IPS-15b (cell line): ENCODE measurements around the gene MDH1B.

Experiments used
- H3K27me3 ChIP-seq: one replicate; pipeline ENCODE4 v1.6.1; 2013; ENCODE audit warnings: low read length; ENCODE audit not compliant: control insufficient read depth, insufficient read depth
- H3K36me3 ChIP-seq: one replicate; pipeline ENCODE4 v1.6.1; 2013; ENCODE audit warnings: low read length; ENCODE audit not compliant: control insufficient read depth, insufficient read depth
- H3K4me1 ChIP-seq: one replicate; pipeline ENCODE4 v1.6.1; 2013; ENCODE audit warnings: mild to moderate bottlenecking, low read length; ENCODE audit not compliant: control insufficient read depth, insufficient read depth
- H3K4me3 ChIP-seq: one replicate; pipeline ENCODE4 v1.5.1; 2013; ENCODE audit warnings: low read depth, low read length
- H3K9ac ChIP-seq: one replicate; pipeline ENCODE4 v1.6.1; 2013; ENCODE audit warnings: low read depth, mild to moderate bottlenecking, low read length
- H3K9me3 ChIP-seq: one replicate; pipeline ENCODE4 v1.6.1; 2013; ENCODE audit warnings: mild to moderate bottlenecking, low read length; ENCODE audit not compliant: control insufficient read depth, insufficient read depth

MDH1B gene

DNA sequence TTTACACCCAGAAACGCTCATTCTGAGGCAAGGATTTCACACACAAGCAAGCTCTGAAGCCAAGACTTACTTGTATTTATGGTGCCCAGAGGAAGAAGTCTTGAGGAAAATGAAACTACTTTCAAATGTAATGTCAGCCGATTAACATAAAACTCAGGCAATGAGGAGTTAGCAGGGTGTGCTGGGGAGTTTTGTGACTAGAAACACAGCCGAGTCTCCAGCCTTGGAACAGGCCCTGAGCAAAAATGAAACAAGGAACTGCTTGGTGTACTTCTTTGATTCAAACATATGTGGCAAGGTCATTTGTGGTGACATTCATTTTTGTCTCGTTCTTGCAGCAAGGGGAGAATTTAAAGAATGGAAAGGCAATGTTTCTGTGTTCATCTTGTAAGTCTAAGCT, 51.4 kb downstream of the MDH1B start:
- peaks cover 4% of the 10 kb centered on the region for H3K4me1 ChIP-seq
- H3K36me3 ChIP-seq, result no peaks in the 10 kb centered on the region
- H3K4me3 ChIP-seq, result no peak overlapping the region
- H3K27me3 ChIP-seq, result peaks cover 31% of the 10 kb centered on the region
- H3K9ac ChIP-seq, result no peak overlapping the region
- H3K9me3 ChIP-seq, result no peaks in the 10 kb centered on the region

DNA sequence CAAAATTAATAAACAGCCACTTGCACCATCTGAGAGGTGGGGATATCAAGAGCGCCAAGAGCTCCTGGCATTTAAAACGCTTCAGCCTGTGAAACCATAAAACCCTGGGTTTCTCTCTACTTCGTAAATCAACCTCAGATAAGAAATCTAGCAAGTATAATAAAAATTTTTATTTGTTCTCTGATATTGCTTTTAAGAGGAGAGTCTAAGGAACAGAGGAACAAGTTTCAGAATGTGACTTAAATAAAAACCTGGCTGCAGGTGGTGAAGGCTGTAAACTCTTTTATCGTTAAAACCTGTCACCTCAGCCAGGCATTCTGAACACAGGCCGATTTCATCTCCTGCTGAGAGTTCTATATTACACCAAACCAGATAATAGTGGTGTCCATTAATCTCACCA, 56.8 kb downstream of the MDH1B start:
- Histone ChIP-seq H3K4me3 (no peak overlapping the region), H3K36me3 (no peaks in the 10 kb centered on the region), H3K4me1 (no peaks in the 10 kb centered on the region), H3K27me3 (peaks cover 2% of the 10 kb centered on the region), H3K9me3 (no peaks in the 10 kb centered on the region), H3K9ac (no peak overlapping the region)

DNA sequence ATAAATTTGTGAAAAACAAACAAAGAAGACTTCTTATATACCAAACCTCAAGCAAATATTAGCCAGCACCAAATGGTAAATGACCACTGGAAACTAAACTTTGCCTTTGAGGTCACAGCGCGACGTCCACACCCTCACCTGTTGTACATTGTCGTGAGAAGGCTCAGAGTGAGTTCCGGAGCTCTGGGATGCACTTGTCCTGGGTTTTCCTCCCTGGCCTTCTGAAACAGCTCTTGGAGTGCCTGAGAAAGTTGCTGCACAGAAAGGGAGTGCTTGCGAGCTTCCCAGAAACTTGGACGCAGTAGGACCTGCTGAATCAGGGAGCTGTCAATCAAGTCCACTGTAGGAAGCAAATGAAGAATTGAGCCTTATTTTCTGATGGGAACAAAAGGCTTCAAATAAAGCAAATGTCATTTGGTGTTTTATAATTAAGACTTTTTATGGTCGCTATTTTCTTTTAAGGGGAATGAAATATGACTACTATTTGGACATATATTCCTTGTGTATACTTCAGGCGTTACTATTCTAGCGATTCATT, 57.9 kb downstream of the MDH1B start:
- Histone ChIP-seq H3K4me1 (no peaks in the 10 kb centered on the region), H3K9ac (no peak overlapping the region), H3K4me3 (no peak overlapping the region), H3K36me3 (no peaks in the 10 kb centered on the region), H3K9me3 (no peaks in the 10 kb centered on the region), H3K27me3 (no peaks in the 10 kb centered on the region)

DNA sequence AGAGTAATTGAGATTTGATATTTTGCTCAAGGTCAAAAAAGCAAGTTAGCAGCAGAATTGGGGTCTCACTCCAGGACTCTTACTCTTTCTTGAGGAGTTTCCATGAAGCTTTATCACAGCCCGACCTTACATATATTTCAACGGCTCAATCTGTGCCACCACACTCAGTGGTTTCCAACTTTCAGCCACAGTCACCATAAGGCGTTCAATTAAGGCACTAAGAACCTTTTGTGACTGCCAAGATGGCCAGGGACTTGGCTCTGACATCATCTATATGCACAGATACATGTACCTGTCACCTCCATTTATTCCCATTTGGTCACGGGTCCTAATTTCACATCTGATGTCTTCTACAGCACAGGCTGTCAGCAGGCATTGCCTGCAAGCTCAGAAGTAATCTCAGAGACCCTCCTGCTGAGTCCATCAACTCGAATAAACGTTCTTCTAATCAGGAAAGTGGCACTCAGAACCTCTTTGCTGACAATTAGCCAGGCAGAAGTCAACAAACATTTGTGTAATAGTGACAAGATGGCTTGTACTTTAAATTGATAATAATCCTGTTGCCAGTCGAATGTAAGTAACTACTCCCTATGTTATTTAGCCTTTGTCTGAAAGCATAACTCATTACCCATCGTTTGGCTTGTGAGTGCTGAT, 63.0 kb downstream of the MDH1B start:
- no peak overlapping the region for H3K4me3 ChIP-seq
- H3K27me3 ChIP-seq, result no peaks in the 10 kb centered on the region

DNA sequence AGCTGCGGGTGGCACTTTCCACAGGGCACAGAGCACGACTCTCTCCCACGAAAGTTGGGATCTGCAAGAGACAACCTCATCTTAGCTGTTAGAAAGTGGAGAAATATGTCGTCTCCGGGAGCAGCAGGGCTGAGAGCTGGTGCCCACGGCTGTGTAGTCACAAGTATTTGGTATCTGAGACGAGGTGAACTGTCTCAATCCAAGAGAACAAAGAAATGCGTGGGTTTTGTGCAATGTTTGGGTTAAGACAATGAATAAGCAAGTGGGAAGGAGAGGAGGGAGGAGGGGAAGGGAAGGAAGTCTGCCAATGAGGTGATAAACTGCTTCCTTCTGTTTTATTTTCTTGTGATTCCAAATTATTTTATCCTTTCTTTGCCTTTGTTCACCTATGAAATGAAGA, 65.0 kb downstream of the MDH1B start:
- Histone ChIP-seq H3K27me3 (no peaks in the 10 kb centered on the region), H3K36me3 (no peaks in the 10 kb centered on the region), H3K4me1 (no peaks in the 10 kb centered on the region), H3K9me3 (no peaks in the 10 kb centered on the region), H3K4me3 (no peak overlapping the region), H3K9ac (no peak overlapping the region)

More for the DNA sequence above, 63.0 kb downstream of the MDH1B start:
- Histone ChIP-seq H3K4me1 (no peaks in the 10 kb centered on the region), H3K36me3 (no peaks in the 10 kb centered on the region), H3K9me3 (no peaks in the 10 kb centered on the region), H3K9ac (no peak overlapping the region)

DNA sequence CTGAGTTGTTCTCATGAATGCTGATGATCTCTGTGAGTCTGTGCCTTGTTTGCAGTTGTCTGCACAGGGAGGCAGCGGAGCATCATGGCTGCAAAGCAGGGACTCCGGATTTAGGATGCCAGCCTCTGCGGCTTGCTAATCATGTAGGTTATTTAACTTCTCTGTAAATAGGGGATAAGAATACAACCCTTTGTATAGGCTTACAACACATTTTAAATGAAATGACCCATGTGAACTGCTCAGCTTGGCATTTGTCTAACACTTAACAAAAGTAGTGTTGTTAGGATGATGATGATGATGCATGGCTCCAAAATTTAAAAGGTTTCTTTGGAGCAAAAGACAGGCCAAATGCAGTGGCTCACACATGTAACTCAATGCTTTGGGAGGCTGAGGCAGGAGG, 66.3 kb downstream of the MDH1B start:
- H3K4me3 ChIP-seq, result no peak overlapping the region
- H3K9ac ChIP-seq, result no peak overlapping the region
- H3K4me1 ChIP-seq, result no peaks in the 10 kb centered on the region
- H3K36me3 ChIP-seq, result no peaks in the 10 kb centered on the region
- H3K9me3 ChIP-seq, result no peaks in the 10 kb centered on the region
- no peaks in the 10 kb centered on the region for H3K27me3 ChIP-seq

DNA sequence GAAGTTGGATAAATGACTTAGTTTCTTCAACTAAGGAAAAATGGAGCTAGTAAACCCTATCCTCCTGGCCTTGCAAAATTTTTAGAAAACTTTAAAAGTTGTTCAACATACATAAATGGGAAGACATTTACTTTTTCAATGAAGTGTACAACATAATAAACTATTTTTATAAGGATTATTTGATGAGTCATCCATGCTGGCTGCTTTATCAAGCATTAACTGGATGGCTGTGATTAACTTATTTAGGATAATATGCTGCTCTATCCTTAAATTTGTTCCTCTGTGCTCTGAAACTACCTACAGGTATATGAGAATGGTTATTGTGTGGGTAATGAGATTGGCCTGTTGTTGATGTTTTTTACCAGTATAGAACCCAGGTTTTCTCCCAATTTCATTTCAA, 68.2 kb downstream of the MDH1B start:
- no peaks in the 10 kb centered on the region for H3K4me1 ChIP-seq
- no peak overlapping the region for H3K4me3 ChIP-seq
- H3K36me3 ChIP-seq, result no peaks in the 10 kb centered on the region
- no peak overlapping the region for H3K9ac ChIP-seq
- H3K9me3 ChIP-seq, result no peaks in the 10 kb centered on the region
- no peaks in the 10 kb centered on the region for H3K27me3 ChIP-seq

DNA sequence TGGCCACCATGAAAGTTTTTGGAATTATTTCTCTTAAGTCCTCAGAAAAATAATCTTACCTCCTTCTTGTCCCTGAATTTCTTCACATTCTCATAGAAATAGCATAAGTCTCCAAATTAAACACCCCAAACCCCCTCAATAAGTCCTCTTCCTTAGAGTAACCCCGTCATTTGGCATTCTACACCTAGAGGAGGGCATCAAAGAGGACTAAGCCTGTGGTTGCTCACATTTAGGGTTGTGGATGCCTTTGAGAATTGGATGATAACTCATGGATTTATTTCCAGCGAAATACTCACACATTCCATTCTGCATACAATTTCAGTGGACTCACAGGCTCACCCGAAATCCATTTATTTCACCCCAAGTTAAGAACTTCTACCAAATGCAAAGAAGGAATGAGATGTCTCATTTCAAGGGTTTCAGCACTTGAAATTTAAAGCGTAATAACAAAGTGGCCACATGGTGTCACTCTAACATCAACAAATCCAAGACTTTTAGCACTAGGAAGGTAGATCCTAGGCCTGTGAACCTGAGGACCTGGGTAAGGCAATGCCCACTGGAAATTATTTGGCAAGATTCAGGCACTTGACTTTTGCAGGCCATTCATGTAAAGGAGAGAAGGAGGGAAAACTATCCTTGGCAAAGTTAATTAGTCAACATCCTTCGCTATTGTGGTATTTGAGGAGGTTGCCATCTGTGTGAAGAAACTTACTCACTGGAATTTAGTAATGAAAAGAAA, 71.6 kb downstream of the MDH1B start:
- no peak overlapping the region for H3K9ac ChIP-seq
- no peaks in the 10 kb centered on the region for H3K9me3 ChIP-seq
- H3K4me3 ChIP-seq, result no peak overlapping the region
- no peaks in the 10 kb centered on the region for H3K4me1 ChIP-seq
- no peaks in the 10 kb centered on the region for H3K36me3 ChIP-seq
- H3K27me3 ChIP-seq, result no peaks in the 10 kb centered on the region

DNA sequence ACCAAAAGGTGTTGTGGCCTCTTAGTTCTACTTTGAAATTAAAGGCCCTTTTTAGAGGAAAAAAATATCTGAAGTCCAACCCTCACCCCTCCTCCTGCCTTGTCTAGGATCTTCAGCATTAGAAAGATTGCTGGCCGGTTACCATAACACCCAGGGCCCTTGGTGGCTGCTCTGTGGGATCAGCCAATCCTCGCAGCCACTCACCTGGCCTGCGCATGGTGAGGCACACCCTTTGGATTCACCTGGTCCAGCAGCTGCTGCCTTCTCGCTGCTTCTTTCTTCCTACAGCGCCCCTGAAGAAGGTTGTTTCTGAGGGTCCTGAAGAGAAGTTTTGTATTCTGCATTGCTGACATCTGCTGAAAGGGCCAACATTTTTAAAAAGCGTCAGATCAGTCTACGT, 72.2 kb downstream of the MDH1B start:
- H3K4me1 ChIP-seq, result no peaks in the 10 kb centered on the region
- no peaks in the 10 kb centered on the region for H3K9me3 ChIP-seq
- H3K4me3 ChIP-seq, result no peak overlapping the region
- H3K36me3 ChIP-seq, result no peaks in the 10 kb centered on the region
- no peak overlapping the region for H3K9ac ChIP-seq
- no peaks in the 10 kb centered on the region for H3K27me3 ChIP-seq

DNA sequence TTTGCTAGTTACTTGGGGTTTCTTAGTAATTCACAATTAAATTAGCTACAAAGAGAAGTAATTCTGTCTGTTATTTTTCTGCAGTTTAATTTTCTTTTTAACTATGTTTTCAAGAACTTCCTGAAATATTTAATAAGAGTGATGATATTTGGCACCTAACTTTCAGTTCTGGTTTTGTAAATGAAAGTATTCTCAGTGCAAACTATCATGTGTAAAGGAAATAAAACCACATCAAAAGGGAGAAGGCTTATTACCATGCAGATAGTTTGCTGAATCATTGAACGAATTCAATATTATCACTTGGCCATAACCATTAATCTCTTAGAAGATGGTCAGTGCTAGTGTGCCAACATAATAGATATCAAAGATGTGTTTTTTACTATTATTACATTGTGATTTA, 76.1 kb downstream of the MDH1B start:
- Histone ChIP-seq H3K36me3 (no peaks in the 10 kb centered on the region), H3K4me1 (no peaks in the 10 kb centered on the region), H3K27me3 (no peaks in the 10 kb centered on the region), H3K9me3 (no peaks in the 10 kb centered on the region), H3K4me3 (no peak overlapping the region), H3K9ac (no peak overlapping the region)

DNA sequence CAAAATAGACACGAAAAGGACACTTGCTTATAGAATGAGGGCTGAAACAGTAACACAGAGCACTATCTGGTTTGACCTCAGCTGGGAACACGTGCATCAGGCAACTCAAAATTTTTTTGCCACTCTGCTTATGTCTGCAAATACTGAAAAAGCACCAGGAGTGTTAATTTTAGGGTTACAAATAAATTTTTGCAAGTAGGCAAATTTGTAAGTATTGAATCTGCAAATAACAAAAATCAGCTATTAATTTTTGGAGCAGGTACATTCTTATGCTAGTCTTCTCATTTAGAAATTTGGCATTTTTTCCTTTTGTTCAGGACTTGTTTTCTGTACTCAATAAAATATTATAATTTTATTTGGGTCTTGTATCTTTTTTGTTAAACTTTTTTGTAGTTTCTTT, 76.7 kb downstream of the MDH1B start:
- Histone ChIP-seq H3K4me3 (no peak overlapping the region), H3K9ac (no peak overlapping the region), H3K36me3 (no peaks in the 10 kb centered on the region), H3K27me3 (no peaks in the 10 kb centered on the region), H3K9me3 (no peaks in the 10 kb centered on the region), H3K4me1 (no peaks in the 10 kb centered on the region)
